Mesenchymal stem cell (in vitro differentiated cells and primary cell): ENCODE data around the gene OSBPL2.

Source experiments
- DNase-seq: peaks from one replicate; pipeline ENCODE4 v3.0.0-alpha.2; 2013
- H2AFZ ChIP-seq: one replicate; pipeline ENCODE4 v1.6.1; 2013; ENCODE audit warnings: low read depth, mild to moderate bottlenecking, control low read depth, inconsistent platforms, low read length, moderate library complexity
- H2AK5ac ChIP-seq: 2 replicates; pipeline ENCODE4 v1.6.1; 2013; ENCODE audit warnings: low read length, moderate library complexity, mild to moderate bottlenecking, inconsistent platforms; ENCODE audit not compliant: severe bottlenecking
- H2BK120ac ChIP-seq: one replicate; pipeline ENCODE4 v1.6.1; 2013; ENCODE audit warnings: low read depth, mild to moderate bottlenecking, inconsistent platforms, low read length, moderate library complexity
- H2BK12ac ChIP-seq, 2 experiments: one replicate each; pipeline ENCODE4 v1.6.1; 2013; ENCODE audit warnings: inconsistent platforms in 2 of 2, low read length in 2 of 2, mild to moderate bottlenecking in 2 of 2, moderate library complexity in 2 of 2, control low read depth in 1 of 2
- H2BK15ac ChIP-seq: one replicate; pipeline ENCODE4 v1.6.1; 2013; ENCODE audit warnings: mild to moderate bottlenecking, low read depth, inconsistent platforms; ENCODE audit not compliant: poor library complexity, severe bottlenecking
- H2BK5ac ChIP-seq: 2 replicates; pipeline ENCODE4 v1.6.1; 2013; ENCODE audit warnings: low read depth, mild to moderate bottlenecking, low read length, control low read depth, inconsistent platforms; ENCODE audit not compliant: poor library complexity, severe bottlenecking
- H3K14ac ChIP-seq, 2 experiments: one replicate each; pipeline ENCODE4 v1.6.1; 2013; ENCODE audit warnings: inconsistent platforms in 2 of 2, low read length in 2 of 2, control low read depth in 1 of 2, mild to moderate bottlenecking in 1 of 2, moderate library complexity in 1 of 2
- H3K18ac ChIP-seq, 2 experiments: one replicate each; pipeline ENCODE4 v1.6.1; 2013; ENCODE audit warnings: inconsistent platforms in 2 of 2, low read length in 2 of 2, control low read depth in 1 of 2, low read depth in 1 of 2, mild to moderate bottlenecking in 1 of 2
- H3K23ac ChIP-seq, 2 experiments: one replicate each; pipeline ENCODE4 v1.6.1; 2013; ENCODE audit warnings: inconsistent platforms in 2 of 2, low read length in 2 of 2, mild to moderate bottlenecking in 2 of 2, moderate library complexity in 2 of 2, control low read depth in 1 of 2
- H3K27ac ChIP-seq: 2 replicates; pipeline ENCODE4 v1.5.1; 2013; ENCODE audit warnings: mild to moderate bottlenecking, moderate library complexity, low read length, control low read depth, inconsistent platforms; ENCODE audit not compliant: poor library complexity, severe bottlenecking
- H3K27me3 ChIP-seq, 2 experiments: 2 replicates each; pipeline versions ENCODE4 v1.6.1 to v1.7.0; 2013; ENCODE audit warnings: low read length in 2 of 2, mild to moderate bottlenecking in 2 of 2, moderate library complexity in 2 of 2, control low read depth in 1 of 2, inconsistent platforms in 1 of 2; ENCODE audit not compliant: control insufficient read depth in 1 of 2, insufficient read depth in 1 of 2
- H3K36me3 ChIP-seq, 2 experiments: 2 replicates each; pipeline versions ENCODE4 v1.6.1 to v1.7.0; 2013; ENCODE audit warnings: low read length in 2 of 2, control low read depth in 1 of 2, inconsistent platforms in 1 of 2, low read depth in 1 of 2, mild to moderate bottlenecking in 1 of 2; ENCODE audit not compliant: insufficient read depth in 2 of 2, control insufficient read depth in 1 of 2
- H3K4ac ChIP-seq, 2 experiments: one replicate each; pipeline ENCODE4 v1.6.1; 2013; ENCODE audit warnings: inconsistent platforms in 2 of 2, low read length in 2 of 2, mild to moderate bottlenecking in 2 of 2, moderate library complexity in 2 of 2, control low read depth in 1 of 2, low read depth in 1 of 2
- H3K4me1 ChIP-seq: 2 replicates; pipeline ENCODE4 v1.6.1; 2013; ENCODE audit warnings: low read depth, low read length, control low read depth; ENCODE audit not compliant: control insufficient read depth, insufficient read depth
- H3K4me2 ChIP-seq: 2 replicates; pipeline ENCODE4 v1.6.1; 2013; ENCODE audit warnings: low read length, mild to moderate bottlenecking, inconsistent platforms; ENCODE audit not compliant: poor library complexity, severe bottlenecking
- H3K4me3 ChIP-seq, 2 experiments: 2 replicates each; pipeline versions ENCODE4 v1.5.1 to v1.7.0; 2013; ENCODE audit warnings: low read length in 2 of 2, mild to moderate bottlenecking in 2 of 2, control low read depth in 1 of 2, low read depth in 1 of 2; ENCODE audit not compliant: insufficient read depth in 1 of 2
- H3K79me1 ChIP-seq: replicated peaks from 2 replicates; pipeline ENCODE4 v1.6.1; 2013; ENCODE audit warnings: mild to moderate bottlenecking, control low read depth, low read length, inconsistent platforms; ENCODE audit not compliant: poor library complexity, severe bottlenecking
- H3K9ac ChIP-seq: 2 replicates; pipeline ENCODE4 v1.7.0; 2013; ENCODE audit warnings: mild to moderate bottlenecking, low read length, moderate library complexity
- H3K9me3 ChIP-seq: 2 replicates; pipeline ENCODE4 v1.7.0; 2013; ENCODE audit warnings: mild to moderate bottlenecking, low read length; ENCODE audit not compliant: control insufficient read depth
- H4K8ac ChIP-seq: one replicate; pipeline ENCODE4 v1.6.1; 2013; ENCODE audit warnings: inconsistent platforms, mild to moderate bottlenecking, low read length, moderate library complexity
- H4K91ac ChIP-seq: one replicate; pipeline ENCODE4 v1.6.1; 2013; ENCODE audit warnings: mild to moderate bottlenecking, low read length, inconsistent platforms
- WGBS: methylation state at CpG from one replicate; pipeline ENCODE4 v1.1.7; 2013; ENCODE audit warnings: mixed read lengths; 5-methylcytosine and 5-hydroxymethylcytosine counted together

The OSBPL2 gene

DNA sequence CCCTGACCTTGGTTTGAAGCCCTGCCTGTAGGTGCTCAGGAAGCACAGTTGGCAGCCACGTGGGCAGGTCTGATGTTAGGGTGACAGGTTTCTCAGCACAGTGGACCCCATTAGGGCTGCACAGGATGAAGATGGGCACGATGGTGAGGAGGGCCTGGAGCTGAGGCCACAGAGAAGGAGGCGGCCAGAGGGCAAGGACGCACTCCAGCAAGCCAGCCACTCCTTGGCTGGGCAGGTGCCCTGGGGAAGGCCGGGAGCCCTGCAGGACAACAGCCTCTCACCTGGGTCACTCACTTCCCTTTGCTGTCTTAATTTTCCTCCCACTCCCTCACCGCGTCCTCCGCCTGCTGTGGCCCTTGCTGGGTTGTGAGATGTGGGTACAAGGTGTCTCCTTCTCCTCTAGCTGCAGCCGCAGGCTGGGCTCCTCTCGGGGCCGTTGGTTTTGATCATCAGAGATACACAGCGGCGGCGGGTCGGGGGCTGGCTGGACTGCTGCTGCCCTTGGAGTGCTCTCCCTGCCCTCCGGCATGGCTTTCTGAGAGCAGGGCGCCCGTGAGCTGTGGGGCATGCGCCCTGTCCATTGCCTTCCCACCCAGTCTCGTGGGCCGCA is 5.7 kb downstream of the OSBPL2 start:
- Histone ChIP-seq H2AK5ac (no peak overlapping the region), H2BK5ac (no peak overlapping the region), H4K91ac (no peak overlapping the region), H3K4me1 (peaks cover 23% of the 10 kb centered on the region), H2BK12ac (no peak overlapping the region), H3K4me2 (no peak overlapping the region), H3K9ac (no peak overlapping the region), H3K27me3 (no peaks in the 10 kb centered on the region), H3K79me1 (peaks cover 36% of the 10 kb centered on the region), H3K18ac (no peak overlapping the region), H2BK120ac (no peak overlapping the region), H4K8ac (no peak overlapping the region), H3K27ac (no peak overlapping the region), H3K23ac (no peak overlapping the region), H2AFZ (no peak overlapping the region), H3K4me3 (no peak overlapping the region), H2BK15ac (no peak overlapping the region), H3K4ac (no peak overlapping the region), H3K36me3 (peaks cover 16 to 61% of the 10 kb centered on the region in 2 experiments), H3K14ac (no peak overlapping the region), H3K9me3 (no peaks in the 10 kb centered on the region)
- DNase-seq, result no peak
- WGBS, result 95% methylated on average over 20 of the region's 21 CpGs

DNA sequence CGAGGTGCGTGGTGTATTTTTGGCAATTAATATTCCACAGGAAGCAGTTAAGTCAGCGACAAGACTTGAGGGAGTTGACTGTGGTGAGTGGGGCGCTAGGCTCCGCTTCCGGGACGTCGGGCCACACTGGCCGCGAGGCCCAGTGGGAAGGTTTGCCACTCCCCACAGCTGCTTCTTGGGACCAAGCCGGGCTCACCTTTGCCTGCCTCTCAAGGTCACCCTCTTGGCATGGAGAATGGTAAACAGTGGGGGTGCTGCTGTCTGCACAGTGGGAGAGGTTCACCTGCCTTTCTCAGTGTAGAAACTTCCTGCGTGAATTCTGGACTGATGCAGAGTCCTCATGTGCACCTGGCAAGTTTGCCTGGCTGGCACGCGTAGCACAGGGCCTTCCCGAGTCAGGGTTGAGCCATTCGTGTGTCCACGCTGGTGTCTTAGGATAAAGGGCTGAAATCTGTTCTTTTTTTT is 6.4 kb downstream of the OSBPL2 start:
- Histone ChIP-seq H3K18ac (no peak overlapping the region), H3K79me1 (peaks cover 37% of the 10 kb centered on the region), H2AFZ (no peak overlapping the region)

DNA sequence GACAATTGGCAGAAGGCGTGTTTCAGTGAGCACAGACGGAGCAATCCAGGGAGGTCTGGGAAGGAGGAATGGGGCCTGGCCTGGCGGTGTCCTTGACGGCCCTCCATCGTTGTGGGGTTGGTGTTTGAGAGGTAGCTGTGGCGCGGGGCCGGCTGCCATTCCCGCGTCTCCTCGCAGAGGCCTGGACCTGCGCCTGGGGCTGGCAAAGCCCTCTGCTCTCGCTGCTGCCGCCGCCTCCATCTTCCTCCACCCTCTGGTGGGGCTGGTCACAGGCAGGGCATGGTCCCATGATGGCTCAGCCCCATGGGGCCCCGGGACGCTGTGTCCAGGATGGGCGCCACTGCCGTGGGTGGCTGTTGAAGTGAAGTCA is 7.6 kb downstream of the OSBPL2 start:
- Histone ChIP-seq H3K14ac (no peak overlapping the region), H3K18ac (no peak overlapping the region), H2BK5ac (no peak overlapping the region), H3K79me1 (peaks cover 40% of the 10 kb centered on the region), H3K4me2 (peak overlapping the region; percentile 10), H3K9ac (no peak overlapping the region), H3K4me1 (peaks cover 17% of the 10 kb centered on the region), H2BK12ac (no peak overlapping the region), H2AFZ (no peak overlapping the region), H3K27ac (no peak overlapping the region), H4K8ac (no peak overlapping the region), H3K23ac (no peak overlapping the region), H3K36me3 (peaks cover 16 to 58% of the 10 kb centered on the region in 2 experiments), H4K91ac (no peak overlapping the region), H2AK5ac (no peak overlapping the region), H3K27me3 (no peaks in the 10 kb centered on the region), H2BK15ac (no peak overlapping the region), H3K4ac (no peak overlapping the region), H3K9me3 (no peaks in the 10 kb centered on the region), H3K4me3 (no peak overlapping the region), H2BK120ac (no peak overlapping the region)
- DNase-seq, result no peak
- WGBS, result 93% methylated on average over 19 of the region's 19 CpGs

More for the DNA sequence above, 6.4 kb downstream of the OSBPL2 start:
- H3K36me3 ChIP-seq, result peaks cover 16 to 61% of the 10 kb centered on the region in 2 experiments
- no peak overlapping the region for H2BK120ac ChIP-seq
- H3K4me3 ChIP-seq, result no peak overlapping the region
- no peak overlapping the region for H2BK12ac ChIP-seq
- no peak overlapping the region for H2BK5ac ChIP-seq
- H2BK15ac ChIP-seq, result no peak overlapping the region
- WGBS, result 93% methylated on average over 17 of the region's 17 CpGs
- H3K4me2 ChIP-seq, result no peak overlapping the region
- H3K4ac ChIP-seq, result no peak overlapping the region
- H3K27me3 ChIP-seq, result no peaks in the 10 kb centered on the region
- no peak overlapping the region for H4K91ac ChIP-seq
- DNase-seq, result no peak
- no peaks in the 10 kb centered on the region for H3K9me3 ChIP-seq
- H3K23ac ChIP-seq, result no peak overlapping the region
- H2AK5ac ChIP-seq, result no peak overlapping the region
- no peak overlapping the region for H3K9ac ChIP-seq
- H3K14ac ChIP-seq, result no peak overlapping the region
- peaks cover 19% of the 10 kb centered on the region for H3K4me1 ChIP-seq
- no peak overlapping the region for H4K8ac ChIP-seq
- H3K27ac ChIP-seq, result no peak overlapping the region

DNA sequence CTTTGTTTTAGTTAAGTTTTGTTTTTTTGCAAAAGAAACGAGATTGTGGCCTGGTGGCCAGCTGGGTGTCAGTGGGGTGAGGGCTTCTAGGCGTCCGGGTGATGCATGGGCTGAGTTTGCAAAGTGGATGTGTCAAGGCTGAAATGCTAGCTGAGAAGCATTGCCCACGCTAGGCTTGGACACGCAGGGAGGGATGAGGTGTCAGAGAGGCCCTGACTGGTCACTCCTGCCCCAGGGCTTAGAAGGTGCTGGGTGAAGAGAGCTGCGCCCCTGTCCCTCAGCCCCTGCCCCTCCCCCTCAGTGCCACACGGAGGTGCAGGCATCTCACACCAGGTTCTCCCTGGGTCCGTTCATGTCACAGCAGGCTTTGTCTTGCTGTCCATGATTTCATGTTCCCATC is 8.1 kb downstream of the OSBPL2 start:
- no peak overlapping the region for H4K91ac ChIP-seq
- H3K36me3 ChIP-seq, result peaks cover 14 to 54% of the 10 kb centered on the region in 2 experiments
- no peak overlapping the region for H3K4ac ChIP-seq
- no peak overlapping the region for H3K18ac ChIP-seq
- 90% methylated on average over 8 of the region's 8 CpGs for WGBS
- no peak overlapping the region for H3K27ac ChIP-seq
- no peak overlapping the region for H4K8ac ChIP-seq
- no peak overlapping the region for H2BK15ac ChIP-seq
- no peak overlapping the region for H2BK5ac ChIP-seq
- H2AFZ ChIP-seq, result no peak overlapping the region
- H3K4me3 ChIP-seq, result no peak overlapping the region
- no peak overlapping the region for H3K9ac ChIP-seq
- H3K79me1 ChIP-seq, result peaks cover 39% of the 10 kb centered on the region
- DNase-seq, result no peak
- peaks cover 16% of the 10 kb centered on the region for H3K4me1 ChIP-seq
- no peaks in the 10 kb centered on the region for H3K9me3 ChIP-seq
- no peaks in the 10 kb centered on the region for H3K27me3 ChIP-seq
- no peak overlapping the region for H3K4me2 ChIP-seq
- no peak overlapping the region for H2AK5ac ChIP-seq
- H3K14ac ChIP-seq, result no peak overlapping the region
- H2BK12ac ChIP-seq, result no peak overlapping the region
- H3K23ac ChIP-seq, result no peak overlapping the region
- H2BK120ac ChIP-seq, result no peak overlapping the region
